G401.6 (cell line): ENCODE measurements around the gene ZNF30.
"Not testable (repeated sequence)": the region's sequence is repeated elsewhere in the genome, so short reads cannot be mapped to it uniquely, and the experiment has no call there.

Source experiments
- FAIRE-seq: peaks from 2 replicates; lab custom pipeline; 2012; peaks lifted over from hg19 to GRCh38; lab: Jason Lieb, UNC

The ZNF30 gene

DNA sequence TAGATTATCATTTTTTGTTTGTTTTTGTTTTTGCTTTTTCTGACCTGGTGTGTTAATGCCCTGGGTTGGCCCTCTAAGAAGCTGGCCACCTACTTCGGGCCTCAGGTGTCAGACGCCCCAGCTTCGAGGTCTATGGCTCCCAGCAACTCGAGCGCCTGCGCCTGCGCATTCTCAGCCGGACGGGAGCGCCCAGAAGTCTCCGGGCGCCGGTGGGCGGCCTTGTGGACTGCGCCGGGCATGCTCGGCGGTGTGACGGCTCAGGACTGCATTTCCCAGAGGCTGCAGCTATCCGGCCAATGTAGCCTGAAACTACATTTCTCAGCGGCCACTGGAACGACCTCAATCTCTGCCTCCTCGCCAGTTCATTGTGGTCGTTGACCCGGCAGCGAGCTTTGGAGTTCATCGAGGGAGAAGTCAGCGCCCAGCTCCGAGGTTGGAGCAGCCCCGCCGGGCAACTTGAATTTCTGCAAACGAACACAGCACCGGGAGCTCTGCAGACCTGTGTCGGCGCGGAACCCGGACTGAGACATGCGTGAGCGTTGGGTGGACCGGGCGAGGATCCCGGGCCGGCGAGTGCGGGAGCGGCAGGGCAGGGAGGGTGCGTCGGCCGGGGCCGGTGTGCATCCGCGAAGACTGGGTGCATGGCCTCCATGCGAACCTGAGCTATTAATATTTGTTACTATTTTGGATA is at the start of gene ZNF30:
Gene ZNF30 (plus strand): TSS at position 219 of the 691 bp plus-strand sequence. CDS start 3,045 bp downstream, outside the sequence.
- FAIRE-seq, result peak; percentile 85

DNA sequence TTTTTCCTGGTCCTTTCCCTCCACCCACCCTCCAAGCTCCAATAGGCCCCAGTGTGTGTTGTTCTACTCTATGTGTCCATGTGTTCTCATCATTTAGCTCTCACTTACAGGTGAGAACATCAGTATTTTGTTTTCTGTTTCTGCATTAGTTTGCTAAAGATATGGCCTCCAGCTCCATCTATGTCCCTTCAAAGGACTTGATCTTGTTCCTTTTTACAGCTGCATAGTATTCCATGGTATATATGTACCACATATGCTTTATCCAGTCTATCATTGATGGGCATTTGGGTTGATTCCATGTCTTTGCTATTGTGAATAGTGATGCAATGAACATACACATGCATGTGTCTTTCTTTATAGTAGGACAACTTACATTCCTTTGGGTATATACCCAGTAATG is 47.1 kb upstream of the ZNF30 start:
- FAIRE-seq, result no peak

DNA sequence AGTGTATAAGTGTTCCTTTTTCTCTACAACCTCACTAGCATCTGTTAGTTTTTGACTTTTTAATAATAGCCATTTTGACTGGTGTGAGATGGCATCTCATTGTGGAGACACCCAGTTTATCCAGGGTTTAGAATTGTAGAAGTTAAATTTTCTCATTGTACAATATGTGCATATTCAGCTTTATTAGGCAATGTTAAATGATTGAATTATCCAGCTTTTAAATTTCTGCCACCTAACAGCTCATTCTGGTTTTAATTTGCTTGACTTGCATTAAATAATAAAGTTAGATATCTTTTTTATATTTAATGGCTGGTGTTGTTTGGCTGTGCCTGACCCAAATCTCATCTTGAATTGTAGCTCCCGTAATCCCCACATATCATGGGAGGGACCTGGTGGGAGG is 46.7 kb upstream of the ZNF30 start:
- FAIRE-seq, result no peak

DNA sequence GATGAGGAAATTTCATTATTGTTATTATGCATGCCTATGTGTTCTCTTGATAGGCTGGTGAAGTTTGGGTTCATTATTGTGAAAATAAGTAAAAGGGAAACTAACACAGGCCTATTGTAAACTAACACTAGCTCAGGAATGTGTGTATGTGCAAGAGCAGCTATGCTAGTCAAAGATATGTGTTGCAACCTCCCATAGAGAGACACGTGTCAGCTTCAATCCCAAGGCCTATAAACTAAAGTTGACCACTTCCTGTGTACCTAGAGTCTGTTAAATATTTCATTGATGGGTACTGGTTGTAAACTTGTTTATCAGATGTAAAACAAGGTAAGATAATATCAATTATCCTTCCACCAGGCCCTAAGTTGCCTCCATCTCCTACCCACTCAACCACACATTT is 44.7 kb upstream of the ZNF30 start:
- FAIRE-seq, result no peak

DNA sequence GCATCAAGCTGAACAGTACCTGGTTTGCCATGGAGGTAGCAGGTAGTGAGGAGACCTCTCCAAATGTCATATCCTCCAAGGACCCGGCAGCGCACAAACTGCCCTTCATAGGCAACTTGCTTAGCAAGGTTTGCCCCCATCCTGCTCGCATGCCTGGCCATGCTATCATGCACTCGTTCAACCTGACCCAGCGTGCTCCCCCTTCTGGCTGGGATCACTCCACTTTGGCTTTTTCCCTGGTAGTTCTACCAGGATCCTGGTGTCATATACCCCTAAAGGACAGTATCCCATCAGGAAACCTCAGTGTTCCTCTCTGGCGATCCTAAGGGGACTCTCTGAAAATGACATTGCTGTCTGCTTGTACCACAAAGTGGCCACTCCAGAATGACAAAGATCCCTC is 38.6 kb upstream of the ZNF30 start:
- no peak for FAIRE-seq

DNA sequence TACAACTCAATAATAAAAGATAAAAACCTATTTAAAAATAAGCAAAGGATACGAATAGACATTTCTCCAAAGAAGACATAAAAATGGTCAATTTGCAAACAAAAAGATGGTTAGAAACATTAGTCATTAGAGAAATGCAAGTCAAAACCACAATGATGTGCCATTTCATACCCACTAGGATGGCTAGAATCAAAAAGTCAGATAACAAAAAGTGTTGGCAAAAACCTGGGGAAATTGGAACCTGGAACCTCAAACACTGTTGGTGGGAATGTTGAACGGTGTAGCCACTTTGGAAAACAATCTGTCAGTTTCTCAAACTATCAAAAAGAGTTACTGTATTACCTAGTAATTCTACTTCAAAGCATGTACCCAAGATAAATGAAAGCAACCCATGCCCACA is 26.5 kb upstream of the ZNF30 start:
- no peak for FAIRE-seq

DNA sequence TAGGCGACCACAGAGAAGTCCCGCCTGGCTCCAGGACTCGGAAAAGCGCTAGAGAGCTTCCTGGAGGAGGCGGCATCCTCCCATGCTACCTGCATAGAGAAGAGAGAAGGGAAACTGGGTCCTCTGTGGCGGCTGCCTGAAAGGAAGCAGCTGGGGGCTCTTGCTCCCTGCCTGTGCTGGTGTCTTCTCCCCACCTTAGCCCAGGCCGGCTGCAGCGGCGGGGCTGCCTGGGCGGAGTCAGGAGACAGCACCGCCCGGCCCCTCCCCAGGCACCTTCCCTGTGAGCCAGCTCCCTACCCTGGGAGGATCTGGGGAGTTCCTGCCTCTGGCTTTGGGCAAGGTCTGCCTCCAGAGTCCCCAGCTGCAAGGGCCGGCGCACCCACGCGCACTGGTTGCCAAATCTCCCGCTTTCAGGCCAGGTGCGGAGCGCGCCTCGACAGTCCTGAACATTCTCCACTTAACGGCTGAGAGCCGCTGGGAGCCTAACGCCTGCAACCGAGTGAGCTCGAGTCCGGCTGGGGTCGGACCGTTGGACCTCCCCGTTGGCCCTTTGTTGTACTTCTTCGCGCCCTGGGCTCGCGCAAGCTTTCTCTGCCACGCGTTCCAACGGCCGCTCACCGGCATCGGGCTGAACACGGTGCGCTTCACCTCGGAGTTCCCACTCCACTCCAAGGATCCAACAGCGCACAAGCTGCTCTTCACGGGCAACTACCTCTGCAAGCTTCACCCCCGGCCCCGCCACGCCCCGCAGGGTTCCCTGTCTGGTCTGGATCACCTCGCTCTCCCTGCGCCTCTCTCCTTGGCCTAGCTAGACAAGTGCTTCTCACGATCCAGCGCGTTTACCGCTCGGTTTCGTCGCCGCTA is 21.8 kb upstream of the ZNF30 start:
- no peak for FAIRE-seq

DNA sequence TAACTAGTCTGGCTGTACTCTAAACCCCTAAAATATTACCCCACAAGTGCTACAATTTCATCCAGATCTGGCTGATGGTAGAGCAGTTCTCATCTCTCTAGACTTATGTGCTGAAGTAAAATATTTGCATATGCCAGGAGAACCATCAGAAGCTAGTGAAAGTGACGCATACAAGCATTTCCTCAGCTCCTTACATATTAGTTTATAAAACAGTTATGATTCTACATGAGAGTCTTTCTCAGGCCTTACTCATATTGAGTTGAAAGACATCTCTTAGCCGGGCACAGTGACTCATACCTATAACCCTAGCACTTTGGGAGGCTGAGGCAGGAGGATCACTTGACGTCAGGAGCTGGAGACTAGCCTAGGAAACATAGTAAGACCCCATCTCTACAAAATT is 15.9 kb upstream of the ZNF30 start:
- no peak for FAIRE-seq

DNA sequence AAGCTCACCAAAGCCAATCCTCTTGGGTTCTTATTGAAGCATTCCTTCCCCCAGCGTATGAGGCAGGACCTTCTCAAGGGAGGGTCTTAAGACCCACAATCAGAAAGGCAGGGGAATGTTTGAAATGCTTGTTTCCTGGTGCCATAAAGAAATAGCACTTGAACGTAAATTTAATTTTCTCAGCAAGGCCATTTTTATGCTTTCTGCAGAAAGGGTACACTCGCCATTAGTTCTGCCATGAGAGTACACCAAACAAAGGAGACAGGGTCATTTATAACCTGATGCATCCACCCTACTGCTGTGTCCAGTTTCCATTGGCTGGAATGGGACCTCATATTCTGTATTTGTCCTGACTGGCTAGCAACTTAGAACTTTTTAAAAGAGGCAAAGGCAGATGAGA is 9.6 kb upstream of the ZNF30 start:
- not testable (repeated sequence) for FAIRE-seq

DNA sequence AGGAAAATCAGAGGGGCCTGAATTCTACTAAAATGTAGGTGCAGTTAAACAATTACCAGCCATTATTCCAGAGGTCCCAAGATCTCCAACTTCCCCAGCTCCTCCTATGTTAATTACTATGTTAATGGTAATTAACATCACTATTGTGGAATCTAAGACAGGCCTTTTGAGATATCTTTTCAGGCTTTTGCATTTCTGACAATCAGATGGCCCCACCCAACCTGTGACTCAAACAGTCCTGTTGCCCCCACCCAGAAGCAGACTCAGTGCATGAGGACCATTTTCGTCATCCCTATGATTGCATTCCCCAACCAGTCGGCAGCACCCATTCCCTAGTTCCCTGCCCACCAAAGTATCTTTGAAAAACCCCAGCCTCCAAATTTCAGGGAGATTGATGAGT is 8.5 kb upstream of the ZNF30 start:
- no peak for FAIRE-seq

DNA sequence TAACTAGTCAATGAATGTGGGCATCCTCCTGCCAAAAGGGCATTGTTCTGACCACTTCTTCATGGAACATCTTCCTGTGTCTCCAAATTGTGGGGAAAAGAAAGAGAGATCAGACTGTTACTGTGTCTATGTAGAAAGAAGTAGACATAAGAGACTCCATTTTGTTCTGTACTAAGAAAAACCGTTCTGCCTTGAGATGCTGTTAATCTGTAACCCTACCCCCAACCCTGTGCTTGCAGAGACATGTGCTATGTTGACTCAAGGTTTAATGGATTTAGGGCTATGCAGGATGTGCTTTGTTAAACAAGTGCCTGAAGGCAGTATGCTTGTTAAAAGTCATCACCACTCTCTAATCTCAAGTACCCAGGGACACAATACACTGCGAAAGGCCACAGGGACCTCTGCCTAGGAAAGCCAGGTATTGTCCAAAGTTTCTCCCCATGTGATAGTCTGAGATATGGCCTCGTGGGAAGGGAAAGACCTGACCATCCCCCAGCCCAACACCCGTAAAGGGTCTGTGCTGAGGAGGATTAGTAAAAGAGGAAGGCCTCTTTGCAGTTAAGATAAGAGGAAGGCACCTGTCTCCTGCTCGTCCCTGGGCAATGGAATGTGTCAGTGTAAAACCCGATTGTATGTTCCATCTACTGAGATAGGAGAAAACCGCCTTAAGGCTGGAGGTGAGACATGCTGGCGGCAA is 6.5 kb upstream of the ZNF30 start:
- not testable (repeated sequence) for FAIRE-seq

DNA sequence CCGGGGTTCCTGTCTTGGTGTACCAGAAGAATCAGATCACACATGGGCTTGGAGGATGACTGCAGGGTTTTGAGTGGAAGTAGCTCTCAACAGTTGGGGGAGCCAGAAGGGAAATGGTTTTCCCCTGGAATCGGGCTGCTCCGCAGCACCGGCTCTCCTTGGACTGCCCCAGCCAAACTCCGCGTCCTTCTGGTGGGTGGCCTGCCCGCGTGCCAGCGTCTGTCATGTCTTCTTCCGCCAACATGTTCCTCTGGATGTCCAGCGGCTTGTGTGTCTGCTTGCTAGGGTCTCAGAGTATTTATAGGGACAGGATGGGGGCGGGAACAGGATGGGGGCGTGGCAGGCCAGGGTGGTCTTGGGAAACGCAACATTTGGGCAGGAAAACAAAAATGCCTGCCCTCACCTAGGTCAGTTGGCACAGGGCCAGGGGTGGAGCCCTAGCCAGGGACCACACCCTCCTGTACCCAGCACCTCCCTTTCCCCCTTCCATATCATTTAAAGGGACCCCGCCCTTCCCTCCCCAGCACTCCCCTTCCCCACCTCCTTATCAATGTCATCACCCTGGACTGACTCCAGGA is 1.3 kb upstream of the ZNF30 start:
- FAIRE-seq, result no peak

DNA sequence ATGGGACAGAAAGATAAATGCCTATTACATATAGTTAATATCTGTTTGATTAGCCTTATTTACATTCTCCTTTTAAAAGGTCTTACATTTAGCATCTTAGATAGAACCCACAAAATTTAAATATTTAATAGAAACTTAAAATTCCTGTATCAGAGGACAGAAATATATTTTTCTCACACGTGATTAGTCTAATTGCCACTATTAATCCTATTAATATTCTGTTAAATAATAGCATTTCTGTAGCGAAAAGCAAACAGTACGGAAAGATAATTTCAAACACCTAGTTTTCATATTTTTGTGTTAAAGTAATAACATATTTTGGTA is 380 bp upstream of the ZNF30 start:
- no peak for FAIRE-seq

DNA sequence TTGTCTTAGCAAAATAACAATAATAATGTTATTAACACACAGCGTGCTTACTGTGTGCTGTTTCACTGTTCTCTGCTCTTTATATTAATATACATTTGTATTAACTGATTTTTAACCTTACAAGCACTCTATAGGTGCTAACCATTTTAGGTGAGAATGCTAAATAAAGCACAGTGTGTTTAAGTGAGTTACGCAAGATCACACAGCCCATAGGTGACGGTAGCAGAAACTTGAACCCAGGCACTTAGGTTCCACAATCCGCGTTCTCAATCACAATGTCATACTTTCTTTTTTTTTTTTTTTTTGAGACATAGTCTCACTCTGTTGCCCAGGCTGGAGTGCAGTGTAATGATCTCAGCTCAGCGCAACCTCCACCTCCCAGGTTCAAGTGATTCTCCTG is 5.8 kb downstream of the ZNF30 start:
- FAIRE-seq, result no peak

DNA sequence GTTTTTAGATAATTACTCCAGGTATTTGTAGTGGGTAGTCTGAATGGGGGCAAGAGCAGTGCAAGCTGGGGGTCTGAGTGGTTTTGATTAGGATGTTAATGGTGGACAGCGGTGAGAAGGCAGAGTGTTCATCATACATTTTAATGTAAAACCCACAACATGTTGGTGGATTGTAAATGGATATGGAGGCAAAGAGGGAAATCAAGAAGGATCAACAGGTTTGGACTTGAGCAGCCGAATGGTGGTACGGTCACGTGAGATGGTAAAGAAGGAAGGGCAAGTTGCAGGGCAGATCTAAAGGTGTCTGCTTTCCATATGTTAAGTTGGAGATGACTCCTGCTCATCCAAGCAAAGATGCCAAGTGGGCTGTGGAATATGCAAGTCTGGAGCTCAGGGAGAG is 9.5 kb downstream of the ZNF30 start:
- no peak for FAIRE-seq

DNA sequence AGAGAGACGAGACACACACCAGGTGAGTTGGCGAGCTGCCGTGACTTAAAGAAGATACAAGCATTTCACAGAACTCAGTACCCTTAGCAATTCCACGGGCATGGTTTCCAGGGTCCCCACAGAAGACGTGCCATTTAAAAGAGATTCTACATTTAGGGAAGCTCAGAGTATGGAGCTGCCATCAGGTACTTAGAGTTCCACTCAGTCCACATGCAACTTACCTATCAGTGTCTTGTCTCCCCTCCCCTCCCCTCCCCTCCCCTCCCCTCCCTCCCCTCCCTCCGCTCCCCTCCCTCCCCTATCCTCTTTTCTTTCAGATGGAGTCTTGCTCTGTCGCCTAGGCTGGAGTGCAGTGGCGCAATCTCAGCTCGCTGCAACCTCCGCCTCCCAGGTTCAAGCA is 12.2 kb downstream of the ZNF30 start:
- FAIRE-seq, result no peak

DNA sequence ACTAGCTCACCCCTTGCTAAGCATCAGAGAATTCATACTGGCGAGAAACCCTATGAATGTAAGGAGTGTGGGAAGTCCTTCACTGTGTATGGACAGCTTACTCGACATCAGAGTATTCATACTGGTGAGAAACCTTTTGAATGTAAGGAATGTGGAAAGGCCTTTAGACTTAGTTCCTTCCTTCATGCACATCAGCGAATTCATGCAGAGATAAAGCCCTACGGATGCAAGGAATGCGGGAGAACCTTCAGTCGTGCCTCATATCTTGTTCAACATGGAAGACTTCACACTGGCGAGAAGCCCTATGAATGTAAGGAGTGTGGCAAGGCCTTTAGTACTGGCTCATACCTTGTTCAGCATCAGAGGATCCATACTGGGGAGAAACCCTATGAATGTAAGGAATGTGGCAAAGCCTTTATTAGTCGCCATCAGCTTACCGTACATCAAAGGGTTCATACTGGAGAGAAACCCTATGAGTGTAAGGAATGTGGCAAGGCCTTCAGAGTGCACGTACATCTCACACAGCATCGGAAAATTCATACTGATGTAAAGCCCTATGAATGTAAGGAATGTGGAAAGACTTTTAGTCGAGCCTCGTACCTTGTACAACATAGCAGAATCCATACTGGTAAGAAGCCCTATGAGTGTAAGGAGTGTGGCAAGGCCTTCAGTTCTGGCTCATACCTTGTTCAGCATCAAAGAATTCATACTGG is 17.3 kb downstream of the ZNF30 start:
- no peak for FAIRE-seq

DNA sequence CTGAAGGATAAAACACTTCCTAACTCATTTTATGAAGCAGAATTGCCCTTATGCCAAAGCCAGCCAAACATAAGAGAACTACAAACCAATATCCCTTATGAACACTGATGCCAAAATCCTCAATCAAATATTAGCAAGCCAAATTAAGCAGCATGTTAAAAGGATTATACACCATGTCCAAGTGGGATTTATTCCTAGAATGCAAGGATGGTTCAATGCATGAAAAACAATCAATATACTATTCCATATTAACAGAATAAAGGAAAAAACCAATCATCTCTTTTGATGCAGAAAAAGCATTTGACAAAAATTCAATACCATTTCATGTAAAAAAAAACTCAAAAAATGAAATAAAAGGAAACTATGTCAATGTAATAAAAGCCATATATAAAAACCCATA is 26.4 kb downstream of the ZNF30 start:
- no peak for FAIRE-seq

DNA sequence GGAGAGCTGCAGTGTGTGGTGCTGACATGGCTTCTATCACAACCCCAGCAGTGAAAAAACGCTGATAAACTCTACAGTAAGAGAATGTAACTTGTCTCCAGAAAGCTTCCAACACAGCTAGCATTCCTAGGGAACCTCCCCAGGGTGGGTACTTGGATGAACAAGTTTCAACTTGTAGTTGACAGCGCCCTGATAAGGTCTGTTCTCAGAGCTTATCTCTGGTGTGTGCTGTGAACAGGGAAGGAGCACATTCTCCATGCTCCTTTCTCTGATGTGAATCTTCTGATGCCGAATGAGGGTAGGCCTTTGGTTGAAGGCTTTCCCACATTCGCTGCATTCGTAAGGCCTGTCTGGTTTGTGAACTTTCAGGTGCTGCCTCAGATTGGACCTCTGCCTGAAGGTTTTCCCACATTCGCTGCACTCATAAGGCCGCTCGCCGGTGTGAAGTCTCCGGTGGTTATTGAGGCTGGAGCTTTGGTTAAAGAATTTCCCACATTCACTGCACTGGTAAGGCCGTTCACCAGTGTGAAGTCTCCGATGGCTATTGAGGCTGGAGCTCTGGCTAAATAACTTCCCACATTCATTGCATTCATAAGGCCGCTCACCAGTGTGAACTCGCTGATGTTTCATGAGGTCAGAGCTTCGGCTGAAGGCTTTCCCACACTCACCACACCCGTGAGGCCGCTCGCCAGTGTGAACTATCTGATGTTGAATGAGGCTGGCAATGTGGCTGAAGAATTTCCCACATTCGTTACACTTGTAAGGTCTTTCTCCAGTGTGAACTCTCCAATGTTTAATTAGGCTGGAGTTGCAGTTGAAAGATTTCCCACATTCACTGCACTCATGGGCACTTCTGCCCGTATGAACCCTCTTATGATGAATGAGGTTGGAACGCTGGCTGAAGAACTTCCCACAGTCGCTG is 31.4 kb downstream of the ZNF30 start:
- FAIRE-seq, result no peak

DNA sequence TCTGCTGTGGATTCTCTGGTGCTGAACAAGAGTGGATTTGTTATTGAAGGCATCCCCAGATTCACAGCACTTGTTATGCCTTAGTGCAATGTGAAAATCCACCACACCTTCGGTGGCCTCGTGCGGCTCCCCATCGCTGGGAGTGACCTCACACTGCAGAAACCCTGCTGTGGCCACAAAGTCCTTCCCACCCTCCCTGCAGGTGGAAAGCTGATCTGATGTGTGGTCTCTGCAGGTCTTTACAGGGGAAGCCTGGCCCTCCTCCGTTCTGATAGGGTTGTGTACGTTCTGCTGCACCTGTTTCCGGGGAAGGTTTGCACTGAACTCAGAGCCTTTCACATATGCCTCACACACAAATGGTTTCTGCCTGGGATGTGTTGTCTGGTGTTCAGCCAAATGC is 32.3 kb downstream of the ZNF30 start:
- FAIRE-seq, result no peak

DNA sequence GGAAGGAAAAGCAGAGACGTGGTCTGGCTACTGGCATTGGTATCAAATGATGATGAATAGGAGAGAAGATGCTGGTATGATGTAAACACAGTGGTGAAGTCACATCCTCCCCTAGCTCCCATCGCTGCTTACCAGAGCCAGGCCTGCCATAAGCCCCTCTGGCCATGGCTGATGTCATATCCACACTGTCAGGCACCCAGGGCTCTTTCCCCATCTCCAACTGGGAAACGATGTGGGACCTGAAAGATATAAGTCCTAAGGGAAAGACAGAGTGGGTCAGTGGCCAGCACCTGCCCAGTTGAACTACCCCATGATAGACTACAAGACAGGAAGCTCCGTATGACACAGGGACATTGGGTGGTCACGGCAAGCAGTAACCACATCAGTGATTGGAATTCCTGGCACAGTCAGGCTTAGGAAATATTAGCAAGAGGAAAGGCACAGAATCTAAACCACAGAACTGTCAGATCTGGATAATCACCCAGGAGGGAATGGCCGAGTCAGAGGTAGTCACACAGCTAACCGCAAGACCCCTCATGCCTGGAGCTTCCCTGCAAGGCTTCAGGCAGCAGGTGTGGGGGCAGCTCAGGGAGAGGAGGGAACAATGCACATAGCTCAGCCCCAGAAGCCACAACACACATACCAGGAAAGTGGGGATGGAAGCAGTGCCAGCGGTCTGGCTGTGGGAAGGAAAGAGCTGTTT is 33.6 kb downstream of the ZNF30 start:
- no peak for FAIRE-seq
